HEK293 (cell line): ENCODE results near the gene CCNJL.

ENCODE experiments used
- CTCF ChIA-PET: fragments of 350-600 bp; formaldehyde crosslinking; extraction: SDS; loops from one replicate; lab custom pipeline; 2021; ENCODE audit warnings: antibody characterized with exemption; lab: Yijun Ruan, JAX
- POLR2A ChIA-PET: fragments of 300-600 bp; formaldehyde crosslinking; extraction: SDS; loops from one replicate; lab custom pipeline; 2020; ENCODE audit warnings: antibody characterized with exemption, inconsistent platforms; lab: Yijun Ruan, JAX
- H3K27ac ChIP-seq: fragments of 200-500 bp; sonication (Bioruptor generic); 2 replicates; pipeline ENCODE4 v1.5.1; 2014; ENCODE audit warnings: low read depth, low read length, control low read depth, inconsistent platforms; ENCODE audit errors: extremely low read depth
- H3K36me3 ChIP-seq, 2 experiments: fragments of 200-500 bp in 1 of 2; sonication (Bioruptor generic) in 1 of 2; 1 replicate in 1 of 2; 2 replicates in 1 of 2; pipeline ENCODE4 v1.5.1; 2014 to 2017; ENCODE audit warnings: inconsistent platforms in 2 of 2, low read length in 2 of 2; ENCODE audit not compliant: control insufficient read depth in 2 of 2, insufficient read depth in 1 of 2
- H3K4me1 ChIP-seq: fragments of 200-500 bp; sonication (Bioruptor generic); 2 replicates; pipeline ENCODE4 v1.5.1; 2014; ENCODE audit warnings: mild to moderate bottlenecking, low read length, inconsistent platforms; ENCODE audit not compliant: control insufficient read depth, insufficient read depth
- H3K4me3 ChIP-seq: 2 replicates; pipeline ENCODE4 v1.5.1; 2011; ENCODE audit warnings: low read depth, mild to moderate bottlenecking, control low read depth, low read length, moderate library complexity
- H3K9me3 ChIP-seq: fragments of 200-500 bp; sonication (Bioruptor generic); 2 replicates; pipeline ENCODE4 v1.5.1; 2014; ENCODE audit warnings: low read depth, low read length, inconsistent platforms; ENCODE audit not compliant: control insufficient read depth, insufficient read depth
- BCL11A ChIP-seq: fragments of 450-650 bp; formaldehyde crosslinking; IDR thresholded peaks from 2 replicates; pipeline ENCODE4 v1.5.1; 2016; ENCODE audit warnings: low read depth, missing biosample characterization, missing genetic modification characterization
- ELK4 ChIP-seq: IDR thresholded peaks from 2 replicates; pipeline ENCODE4 v1.6.1; 2011; ENCODE audit warnings: mild to moderate bottlenecking, low read depth, low read length, borderline replicate concordance
- HIC1 ChIP-seq: fragments of 450-650 bp; formaldehyde crosslinking; IDR thresholded peaks from 2 replicates; pipeline ENCODE4 v1.5.1; 2016; ENCODE audit warnings: missing biosample characterization, missing genetic modification characterization
- KLF16 ChIP-seq: fragments of 450-650 bp; formaldehyde crosslinking; IDR thresholded peaks from 2 replicates; pipeline ENCODE4 v1.5.1; 2017; ENCODE audit warnings: missing biosample characterization, missing genetic modification characterization
- PRDM4 ChIP-seq: fragments of 450-650 bp; formaldehyde crosslinking; IDR thresholded peaks from 2 replicates; pipeline ENCODE4 v1.5.1; 2017; ENCODE audit warnings: missing biosample characterization, missing genetic modification characterization
- ZBTB11 ChIP-seq: fragments of 450-650 bp; formaldehyde crosslinking; conservative IDR thresholded peaks from 2 replicates; pipeline ENCODE4 v1.5.1; 2016; ENCODE audit warnings: low read depth, missing biosample characterization, missing genetic modification characterization
- ZBTB21 ChIP-seq: fragments of 450-650 bp; formaldehyde crosslinking; IDR thresholded peaks from 2 replicates; pipeline ENCODE4 v1.5.1; 2017; ENCODE audit warnings: missing biosample characterization, missing genetic modification characterization
- ZBTB44 ChIP-seq: fragments of 450-650 bp; IDR thresholded peaks from 2 replicates; pipeline ENCODE4 v1.5.1; 2018; ENCODE audit warnings: missing biosample characterization, mild to moderate bottlenecking, missing genetic modification characterization
- ZNF10 ChIP-seq: fragments of 450-650 bp; formaldehyde crosslinking; IDR thresholded peaks from 2 replicates; pipeline ENCODE4 v1.5.1; 2017; ENCODE audit warnings: missing biosample characterization, missing genetic modification characterization
- ZNF112 ChIP-seq: fragments of 450-650 bp; formaldehyde crosslinking; IDR thresholded peaks from 2 replicates; pipeline ENCODE4 v1.5.0; 2017; ENCODE audit warnings: missing biosample characterization, missing genetic modification characterization
- ZNF121 ChIP-seq: fragments of 450-650 bp; formaldehyde crosslinking; IDR thresholded peaks from 2 replicates; pipeline ENCODE4 v1.5.1; 2016; ENCODE audit warnings: missing biosample characterization, missing genetic modification characterization
- ZNF214 ChIP-seq: fragments of 450-650 bp; formaldehyde crosslinking; IDR thresholded peaks from 2 replicates; pipeline ENCODE4 v1.5.1; 2017; ENCODE audit warnings: missing biosample characterization, mild to moderate bottlenecking, missing genetic modification characterization, borderline replicate concordance
- ZNF266 ChIP-seq: fragments of 450-650 bp; formaldehyde crosslinking; IDR thresholded peaks from 2 replicates; pipeline ENCODE4 v1.5.1; 2016; ENCODE audit warnings: missing biosample characterization, missing genetic modification characterization, low read depth
- ZNF335 ChIP-seq: fragments of 450-650 bp; formaldehyde crosslinking; conservative IDR thresholded peaks from 2 replicates; pipeline ENCODE4 v1.5.1; 2016; ENCODE audit warnings: missing biosample characterization, missing genetic modification characterization
- ZNF501 ChIP-seq: fragments of 450-650 bp; formaldehyde crosslinking; IDR thresholded peaks from 2 replicates; pipeline ENCODE4 v1.5.1; 2016; ENCODE audit warnings: missing biosample characterization, missing genetic modification characterization
- ZNF513 ChIP-seq: fragments of 450-650 bp; IDR thresholded peaks from 2 replicates; pipeline ENCODE4 v1.5.1; 2018; ENCODE audit warnings: missing biosample characterization, missing genetic modification characterization
- ZNF596 ChIP-seq: fragments of 450-650 bp; IDR thresholded peaks from 2 replicates; pipeline ENCODE4 v1.5.0; 2018; ENCODE audit warnings: missing biosample characterization, mild to moderate bottlenecking, missing genetic modification characterization, moderate library complexity
- ZNF629 ChIP-seq: fragments of 450-650 bp; formaldehyde crosslinking; IDR thresholded peaks from 2 replicates; pipeline ENCODE4 v1.5.1; 2017; ENCODE audit warnings: missing biosample characterization, missing genetic modification characterization
- ZNF654 ChIP-seq: fragments of 450-650 bp; formaldehyde crosslinking; IDR thresholded peaks from 2 replicates; pipeline ENCODE4 v1.5.1; 2016; ENCODE audit warnings: low read depth, missing biosample characterization, missing genetic modification characterization
- ZNF664 ChIP-seq: fragments of 450-650 bp; formaldehyde crosslinking; IDR thresholded peaks from 2 replicates; pipeline ENCODE4 v1.5.1; 2016; ENCODE audit warnings: missing biosample characterization, missing genetic modification characterization
- ZNF670 ChIP-seq: fragments of 450-650 bp; formaldehyde crosslinking; IDR thresholded peaks from 2 replicates; pipeline ENCODE4 v1.5.1; 2016; ENCODE audit warnings: missing biosample characterization, missing genetic modification characterization, low read depth
- ZNF830 ChIP-seq: fragments of 450-650 bp; IDR thresholded peaks from 2 replicates; pipeline ENCODE4 v1.5.0; 2018; ENCODE audit warnings: missing biosample characterization, missing genetic modification characterization, low read depth, mild to moderate bottlenecking, moderate library complexity

CCNJL gene

GRCh38 chr5:160293901-160294561, 18.3 kb downstream of the CCNJL start:
- H3K4me1 ChIP-seq: no peaks in the 10 kb centered on the region
- CTCF ChIA-PET: no interaction called here
- TF ChIP-seq ZBTB44 (tag by site-specific recombination) (no peak), ZNF654 (tag by site-specific recombination) (no peak), ZNF670 (tag by site-specific recombination) (no peak)
- H3K27ac ChIP-seq: no peak overlapping the region
- H3K36me3 ChIP-seq: no peaks in the 10 kb centered on the region
- POLR2A ChIA-PET: no interaction called here
- H3K9me3 ChIP-seq: no peaks in the 10 kb centered on the region
- H3K4me3 ChIP-seq: no peak overlapping the region

- H3K27ac ChIP-seq: no peak overlapping the region
- no peaks in the 10 kb centered on the region for H3K36me3 ChIP-seq
- no peaks in the 10 kb centered on the region for H3K9me3 ChIP-seq
- ChIA-PET POLR2A (no interaction called here), CTCF (no interaction called here)
- TF ChIP-seq ZNF596 (tag by site-specific recombination) (no peak), ZNF513 (no peak), ZNF629 (no peak), ZNF501 (tag by site-specific recombination) (no peak), ZNF266 (no peak), ZNF335 (tag by site-specific recombination) (no peak), ZNF830 (tag by site-specific recombination) (no peak), ZNF214 (tag by site-specific recombination) (no peak), ZBTB11 (tag by site-specific recombination) (no peak), ZNF121 (tag by site-specific recombination) (no peak), ZBTB21 (tag by site-specific recombination) (no peak), PRDM4 (tag by site-specific recombination) (no peak), KLF16 (tag by site-specific recombination) (no peak), ELK4 (no peak), ZNF112 (no peak), HIC1 (tag by site-specific recombination) (no peak), BCL11A (tag by site-specific recombination) (no peak), ZNF10 (tag by site-specific recombination) (no peak), ZNF664 (tag by site-specific recombination) (no peak)
- H3K4me3 ChIP-seq: no peak overlapping the region
- H3K4me1 ChIP-seq: no peaks in the 10 kb centered on the region
Measured at GRCh38 chr5:160293386-160293785, 19.0 kb downstream of the CCNJL start.
